SK-N-SH (cell line): ENCODE measurements around the gene IL1RL2.

Experiments used
- CTCF ChIP-seq: fragments of 200-600 bp; sonication (generic); IDR thresholded peaks from 2 replicates; pipeline ENCODE4 v1.6.1; 2017; ENCODE audit warnings: antibody characterized with exemption, mild to moderate bottlenecking, moderate library complexity
- EZH2phosphoT487 ChIP-seq: fragments of 200-600 bp; sonication (generic); IDR thresholded peaks from 2 replicates; pipeline ENCODE4 v1.6.1; 2017; ENCODE audit warnings: low read depth, mixed run types, mild to moderate bottlenecking, antibody characterized with exemption, moderate library complexity, borderline replicate concordance
- FOSL2 ChIP-seq: IDR thresholded peaks from 2 replicates; pipeline ENCODE4 v1.4.0; 2012; ENCODE audit warnings: low read depth, mild to moderate bottlenecking, moderate library complexity, borderline replicate concordance
- GABPA ChIP-seq: IDR thresholded peaks from 2 replicates; pipeline ENCODE4 v1.4.0; 2012; ENCODE audit warnings: low read depth, mild to moderate bottlenecking
- MAX ChIP-seq: IDR thresholded peaks from 2 replicates; pipeline ENCODE4 v1.4.0; 2012; ENCODE audit warnings: low read depth
- NRF1 ChIP-seq: IDR thresholded peaks from 2 replicates; pipeline ENCODE4 v1.6.1; 2012; ENCODE audit warnings: low read depth, mild to moderate bottlenecking, low read length
- PBX3 ChIP-seq: IDR thresholded peaks from 2 replicates; pipeline ENCODE4; 2012
- POLR2AphosphoS5 ChIP-seq: IDR thresholded peaks from 2 replicates; pipeline ENCODE4 v1.6.1; 2012; ENCODE audit warnings: low read depth, low read length
- RAD21 ChIP-seq: IDR thresholded peaks from 2 replicates; pipeline ENCODE4 v1.6.1; 2012; ENCODE audit warnings: mild to moderate bottlenecking, low read length
- TEAD4 ChIP-seq: IDR thresholded peaks from 2 replicates; pipeline ENCODE4 v1.4.0; 2012; ENCODE audit warnings: mild to moderate bottlenecking, borderline replicate concordance; ENCODE audit not compliant: insufficient read depth
- YY1 ChIP-seq: IDR thresholded peaks from 2 replicates; pipeline ENCODE4 v1.4.0; 2012; ENCODE audit warnings: low read depth, mild to moderate bottlenecking
- TF ChIP-seq, protein P1 (sequence below): fragments of 150-350 bp; IDR thresholded peaks from 2 replicates; pipeline ENCODE4 v1.6.1; 2017; ENCODE audit warnings: antibody characterized with exemption, low read length, low read depth, borderline replicate concordance
- TF ChIP-seq, protein P2 (sequence below): IDR thresholded peaks from 2 replicates; pipeline ENCODE4 v1.6.1; 2012; ENCODE audit warnings: mild to moderate bottlenecking, low read depth, low read length, moderate library complexity

- TF ChIP-seq RAD21 (no peak), CTCF (no peak), MAX (no peak), TEAD4 (no peak), FOSL2 (no peak), POLR2AphosphoS5 (no peak), EZH2phosphoT487 (no peak), GABPA (no peak), YY1 (no peak), NRF1 (no peak), PBX3 (no peak)
- TF ChIP-seq, protein P1, sequence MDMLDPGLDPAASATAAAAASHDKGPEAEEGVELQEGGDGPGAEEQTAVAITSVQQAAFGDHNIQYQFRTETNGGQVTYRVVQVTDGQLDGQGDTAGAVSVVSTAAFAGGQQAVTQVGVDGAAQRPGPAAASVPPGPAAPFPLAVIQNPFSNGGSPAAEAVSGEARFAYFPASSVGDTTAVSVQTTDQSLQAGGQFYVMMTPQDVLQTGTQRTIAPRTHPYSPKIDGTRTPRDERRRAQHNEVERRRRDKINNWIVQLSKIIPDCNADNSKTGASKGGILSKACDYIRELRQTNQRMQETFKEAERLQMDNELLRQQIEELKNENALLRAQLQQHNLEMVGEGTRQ: no peak
- TF ChIP-seq, protein P2, sequence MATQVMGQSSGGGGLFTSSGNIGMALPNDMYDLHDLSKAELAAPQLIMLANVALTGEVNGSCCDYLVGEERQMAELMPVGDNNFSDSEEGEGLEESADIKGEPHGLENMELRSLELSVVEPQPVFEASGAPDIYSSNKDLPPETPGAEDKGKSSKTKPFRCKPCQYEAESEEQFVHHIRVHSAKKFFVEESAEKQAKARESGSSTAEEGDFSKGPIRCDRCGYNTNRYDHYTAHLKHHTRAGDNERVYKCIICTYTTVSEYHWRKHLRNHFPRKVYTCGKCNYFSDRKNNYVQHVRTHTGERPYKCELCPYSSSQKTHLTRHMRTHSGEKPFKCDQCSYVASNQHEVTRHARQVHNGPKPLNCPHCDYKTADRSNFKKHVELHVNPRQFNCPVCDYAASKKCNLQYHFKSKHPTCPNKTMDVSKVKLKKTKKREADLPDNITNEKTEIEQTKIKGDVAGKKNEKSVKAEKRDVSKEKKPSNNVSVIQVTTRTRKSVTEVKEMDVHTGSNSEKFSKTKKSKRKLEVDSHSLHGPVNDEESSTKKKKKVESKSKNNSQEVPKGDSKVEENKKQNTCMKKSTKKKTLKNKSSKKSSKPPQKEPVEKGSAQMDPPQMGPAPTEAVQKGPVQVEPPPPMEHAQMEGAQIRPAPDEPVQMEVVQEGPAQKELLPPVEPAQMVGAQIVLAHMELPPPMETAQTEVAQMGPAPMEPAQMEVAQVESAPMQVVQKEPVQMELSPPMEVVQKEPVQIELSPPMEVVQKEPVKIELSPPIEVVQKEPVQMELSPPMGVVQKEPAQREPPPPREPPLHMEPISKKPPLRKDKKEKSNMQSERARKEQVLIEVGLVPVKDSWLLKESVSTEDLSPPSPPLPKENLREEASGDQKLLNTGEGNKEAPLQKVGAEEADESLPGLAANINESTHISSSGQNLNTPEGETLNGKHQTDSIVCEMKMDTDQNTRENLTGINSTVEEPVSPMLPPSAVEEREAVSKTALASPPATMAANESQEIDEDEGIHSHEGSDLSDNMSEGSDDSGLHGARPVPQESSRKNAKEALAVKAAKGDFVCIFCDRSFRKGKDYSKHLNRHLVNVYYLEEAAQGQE: no peak
These were observed 58.7 kb downstream of the IL1RL2 start for GRCh38 chr2:102245266-102246151.
